Activated CD4-positive, alpha-beta T cell treated with anti-CD3 and anti-CD28 coated beads, Interleukin-10, Interleukin-2, amounts not matched to agents 100 ng/mL and 50 ng/mL, durations not matched to agents 16 hours and 8 hours (primary cell): Measurements from ENCODE around the gene ANOS1.
"Not testable (repeated sequence)": the region's sequence is repeated elsewhere in the genome, so short reads cannot be mapped to it uniquely, and the experiment has no call there.

ENCODE experiments used
- DNase-seq: peaks from one replicate; pipeline ENCODE4 v3.0.0-alpha.2; 2020

The ANOS1 gene, protein sequence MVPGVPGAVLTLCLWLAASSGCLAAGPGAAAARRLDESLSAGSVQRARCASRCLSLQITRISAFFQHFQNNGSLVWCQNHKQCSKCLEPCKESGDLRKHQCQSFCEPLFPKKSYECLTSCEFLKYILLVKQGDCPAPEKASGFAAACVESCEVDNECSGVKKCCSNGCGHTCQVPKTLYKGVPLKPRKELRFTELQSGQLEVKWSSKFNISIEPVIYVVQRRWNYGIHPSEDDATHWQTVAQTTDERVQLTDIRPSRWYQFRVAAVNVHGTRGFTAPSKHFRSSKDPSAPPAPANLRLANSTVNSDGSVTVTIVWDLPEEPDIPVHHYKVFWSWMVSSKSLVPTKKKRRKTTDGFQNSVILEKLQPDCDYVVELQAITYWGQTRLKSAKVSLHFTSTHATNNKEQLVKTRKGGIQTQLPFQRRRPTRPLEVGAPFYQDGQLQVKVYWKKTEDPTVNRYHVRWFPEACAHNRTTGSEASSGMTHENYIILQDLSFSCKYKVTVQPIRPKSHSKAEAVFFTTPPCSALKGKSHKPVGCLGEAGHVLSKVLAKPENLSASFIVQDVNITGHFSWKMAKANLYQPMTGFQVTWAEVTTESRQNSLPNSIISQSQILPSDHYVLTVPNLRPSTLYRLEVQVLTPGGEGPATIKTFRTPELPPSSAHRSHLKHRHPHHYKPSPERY

DNA sequence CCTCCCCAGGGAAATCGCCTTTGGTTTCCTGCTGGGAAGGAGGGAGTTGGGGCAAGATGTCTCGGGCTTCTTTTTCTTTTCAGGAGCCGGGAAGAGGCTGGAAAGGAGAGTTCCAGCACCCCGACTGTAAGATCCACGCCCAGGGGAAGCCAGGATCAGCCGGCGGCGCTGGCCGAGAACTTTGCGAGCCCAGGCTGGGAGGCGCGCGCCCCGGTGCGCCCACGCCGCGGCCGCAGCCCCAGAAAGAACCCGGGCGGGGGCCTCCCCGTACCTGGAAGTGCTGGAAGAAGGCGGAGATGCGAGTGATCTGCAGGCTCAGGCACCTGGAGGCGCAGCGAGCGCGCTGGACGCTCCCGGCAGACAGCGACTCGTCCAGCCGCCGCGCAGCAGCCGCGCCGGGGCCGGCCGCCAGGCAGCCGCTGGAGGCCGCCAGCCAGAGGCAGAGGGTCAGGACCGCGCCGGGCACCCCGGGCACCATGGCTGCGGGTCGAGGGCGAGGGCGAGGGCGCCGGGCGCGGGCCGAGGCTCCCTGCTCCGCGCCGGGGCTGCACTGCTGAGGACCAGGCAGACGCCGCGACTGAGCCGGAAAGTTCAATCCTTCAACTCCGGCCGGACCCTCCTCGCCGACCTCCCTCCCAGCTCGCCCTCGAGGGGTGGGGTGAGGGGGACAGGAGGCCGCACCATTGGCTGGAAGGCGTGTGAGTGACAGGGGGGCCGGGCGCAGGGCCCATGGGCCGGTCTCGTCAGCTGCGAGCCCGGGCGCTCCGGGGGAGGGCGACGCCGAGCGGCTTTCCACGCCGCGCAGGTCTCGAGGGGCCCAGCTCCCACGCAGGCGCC lies at the start of gene ANOS1:
ANOS1 (minus strand) TSS at position 579 of the 837 bp plus-strand sequence; CDS start at position 478, 101 bp downstream.
- no peak for DNase-seq

DNA sequence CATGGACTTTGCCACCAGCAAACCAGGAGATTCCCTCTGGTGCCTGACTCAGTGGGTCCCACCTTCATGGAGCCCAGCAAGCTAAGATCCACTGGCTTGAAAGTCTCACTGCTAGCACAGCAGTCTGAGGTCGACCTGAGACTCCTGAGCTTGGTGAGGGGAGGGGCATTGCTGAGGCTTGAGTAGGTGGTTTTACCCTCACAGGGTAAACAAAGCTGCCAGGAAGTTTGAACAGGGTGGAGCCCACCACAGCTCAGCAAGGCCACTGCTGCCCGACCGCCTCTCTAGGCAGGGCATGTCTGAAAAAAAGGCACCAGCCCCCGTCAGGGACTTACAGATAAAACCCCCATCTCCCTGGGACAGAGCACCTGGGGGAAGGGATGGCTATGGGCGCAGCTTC lies 41.2 kb upstream of the ANOS1 start:
- no peak for DNase-seq

DNA sequence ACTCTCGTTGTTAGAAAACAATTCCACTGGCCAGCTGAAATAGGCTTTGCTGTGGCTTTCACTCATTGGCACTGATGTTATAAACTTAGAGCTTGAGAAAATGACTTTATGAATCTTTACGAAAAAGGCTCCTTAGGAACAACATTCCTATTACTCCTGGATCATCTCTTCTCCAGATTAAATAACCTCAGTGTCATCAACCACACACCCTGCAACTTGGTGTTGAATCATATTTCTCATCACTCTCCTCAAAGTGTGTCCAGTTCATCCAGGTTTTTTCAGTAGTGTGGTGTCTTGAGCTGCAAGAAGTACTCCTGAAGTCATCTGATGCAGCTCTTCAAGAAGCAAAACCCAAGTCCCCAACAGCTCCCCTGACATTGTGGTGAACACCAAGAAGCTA lies 28.1 kb upstream of the ANOS1 start:
- no peak for DNase-seq

DNA sequence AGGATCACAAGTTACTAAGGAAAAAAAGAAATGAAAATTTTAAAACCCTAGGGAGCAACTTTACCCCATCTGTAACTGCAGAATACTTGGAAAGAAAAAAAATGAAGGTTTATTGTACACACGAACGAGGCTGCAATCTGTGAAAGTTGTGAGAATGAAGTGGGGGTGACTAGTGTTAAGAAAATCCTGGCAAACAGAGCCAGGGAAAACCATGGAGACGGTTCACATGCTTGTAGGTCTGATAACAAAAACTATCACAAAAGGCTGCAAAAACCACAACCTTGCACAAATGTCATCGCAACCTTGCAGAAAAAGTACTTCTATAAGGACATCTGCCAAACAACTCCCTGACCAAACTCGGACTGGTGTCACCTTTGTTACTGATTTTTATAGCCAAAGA lies 26.8 kb upstream of the ANOS1 start:
- not testable (repeated sequence) for DNase-seq

DNA sequence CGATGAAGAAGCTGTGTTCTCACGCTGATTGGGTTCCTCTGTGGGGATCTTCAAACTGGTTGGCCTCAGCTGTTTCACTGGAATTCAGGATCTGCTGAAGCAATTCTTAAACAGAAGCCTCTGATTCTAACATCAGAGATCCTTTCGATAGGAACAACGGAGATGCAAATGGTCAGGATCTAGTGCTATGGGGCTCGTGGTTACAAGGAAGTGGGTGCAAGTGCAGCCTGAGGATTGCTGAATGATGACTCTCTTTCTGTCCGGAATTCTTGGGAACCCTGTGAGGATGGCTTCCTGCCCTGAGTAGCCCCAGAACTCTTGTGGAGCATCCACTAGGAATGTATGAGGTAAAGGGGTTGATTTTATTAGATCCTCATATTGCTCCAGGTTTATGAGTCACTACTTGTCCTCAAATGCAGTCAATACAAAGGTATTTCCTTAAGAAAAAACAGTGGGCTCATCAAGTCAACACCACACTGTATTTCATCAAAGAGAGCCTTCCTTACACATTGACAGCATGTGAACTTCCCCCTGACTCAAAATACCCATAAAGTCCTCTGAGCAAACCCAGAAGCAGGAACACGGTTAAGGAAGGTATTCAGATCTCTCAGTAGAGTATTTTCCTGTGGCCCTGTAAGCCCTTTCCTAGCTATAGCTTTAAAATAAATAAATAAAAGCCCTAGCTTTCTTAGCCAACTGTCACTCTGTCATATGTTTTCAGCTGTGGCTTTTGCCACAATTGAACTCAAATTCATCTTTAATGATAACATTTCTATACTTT lies 25.9 kb upstream of the ANOS1 start:
- DNase-seq = not testable (repeated sequence)

DNA sequence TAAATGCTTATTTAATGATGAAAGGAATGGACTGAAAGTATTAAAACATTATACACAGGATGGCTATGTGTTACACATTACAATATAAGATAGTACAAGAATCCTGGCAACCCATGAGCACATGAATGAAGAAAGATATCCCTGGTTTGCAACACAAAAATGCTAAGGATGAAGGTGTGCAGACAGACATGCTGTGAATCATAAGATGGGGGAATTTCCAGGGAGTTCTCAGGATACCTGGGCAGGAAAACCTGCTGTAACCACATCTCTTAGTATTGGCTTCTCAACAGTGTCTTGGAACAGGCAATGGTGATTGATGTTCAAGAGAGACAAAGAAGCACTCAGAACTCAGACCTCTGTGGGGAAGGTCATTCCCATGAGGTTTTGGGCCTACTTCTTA lies 23.9 kb upstream of the ANOS1 start:
- no peak for DNase-seq

DNA sequence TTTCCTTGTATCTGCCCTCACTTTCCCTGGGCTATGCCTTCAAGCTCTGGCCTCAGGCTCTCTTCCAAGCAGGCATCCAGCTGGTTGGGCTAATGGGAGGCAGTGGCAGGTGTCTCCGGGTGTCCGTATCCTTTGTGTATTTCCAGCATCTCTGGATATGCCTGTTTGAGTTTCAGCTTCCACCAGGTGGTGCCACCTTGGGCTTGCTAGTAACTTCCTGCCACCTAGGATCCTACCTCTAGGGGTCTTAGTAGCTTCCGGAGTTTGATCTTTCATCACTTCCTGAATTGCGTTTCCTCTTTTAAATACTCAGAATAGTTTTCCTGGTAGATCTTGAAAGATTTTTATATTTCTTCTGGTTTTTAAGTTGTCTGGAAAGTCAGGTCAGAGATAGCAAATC lies 23.2 kb upstream of the ANOS1 start:
- DNase-seq = no peak

DNA sequence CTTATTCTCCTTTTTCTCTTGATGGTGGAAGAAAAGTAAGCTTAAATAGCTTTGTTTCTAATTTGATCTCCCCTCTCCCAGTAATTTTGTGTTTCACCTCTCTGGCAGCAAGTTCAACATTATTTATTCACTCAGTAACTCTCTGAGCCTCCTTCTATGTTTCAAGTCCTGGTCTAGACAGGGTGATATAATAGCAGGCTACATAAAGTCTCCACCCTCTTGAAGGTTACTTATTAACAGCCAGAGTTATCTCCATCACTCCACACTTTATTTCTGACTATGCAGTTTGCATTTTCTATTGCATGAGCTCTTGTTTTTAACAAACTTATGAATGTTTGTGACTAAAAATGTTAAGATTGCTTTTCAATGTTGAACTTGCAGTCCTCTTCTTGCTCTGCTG lies 17.8 kb upstream of the ANOS1 start:
- no peak for DNase-seq

DNA sequence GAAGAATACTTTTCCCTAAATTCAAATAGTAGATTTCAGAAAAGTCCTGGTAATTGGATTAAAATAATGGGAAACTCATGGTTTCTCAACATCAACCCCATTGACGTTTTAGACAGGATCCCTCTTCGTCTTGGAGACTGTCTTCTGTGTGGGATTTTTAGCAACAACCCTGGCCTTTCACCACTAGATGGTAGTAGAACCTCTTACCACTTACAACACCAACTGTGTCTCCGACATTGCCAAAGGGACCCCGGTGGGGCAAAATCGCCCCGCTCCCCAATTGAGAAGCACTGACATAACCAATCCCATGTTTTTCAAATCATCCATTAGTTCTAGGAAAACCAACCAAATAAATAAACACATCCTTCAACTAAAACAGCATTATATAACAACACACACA lies 16.9 kb upstream of the ANOS1 start:
- DNase-seq = peak; percentile 25

DNA sequence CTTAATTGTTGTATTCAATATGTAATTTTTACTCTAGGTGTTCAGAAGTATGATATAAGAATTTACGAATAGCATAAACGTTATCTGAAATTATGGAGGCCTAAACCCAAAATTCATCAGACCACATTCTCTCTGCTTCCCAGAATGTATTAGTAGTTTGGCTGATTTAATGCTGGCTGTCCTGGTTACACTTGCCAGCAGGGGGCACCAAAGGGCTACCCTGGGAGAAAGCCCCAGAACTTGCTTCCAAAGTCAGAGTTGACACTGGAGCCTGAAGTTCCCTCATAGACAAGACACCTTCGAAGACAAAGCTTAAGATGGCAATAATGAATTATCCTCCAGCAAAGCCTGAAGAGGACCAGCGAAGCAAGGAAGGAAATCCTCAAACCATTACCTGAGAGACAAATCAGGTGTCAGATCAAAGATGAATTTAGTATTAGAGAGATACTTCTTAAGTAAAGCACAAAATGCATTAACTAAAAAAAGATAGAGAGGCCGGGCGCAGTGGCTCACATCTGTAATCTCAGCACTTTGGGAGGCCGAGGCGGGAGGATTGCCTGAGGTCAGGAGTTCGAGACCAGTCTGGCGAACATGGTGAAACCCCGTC lies 11.3 kb upstream of the ANOS1 start:
- DNase-seq = peak; percentile 63

DNA sequence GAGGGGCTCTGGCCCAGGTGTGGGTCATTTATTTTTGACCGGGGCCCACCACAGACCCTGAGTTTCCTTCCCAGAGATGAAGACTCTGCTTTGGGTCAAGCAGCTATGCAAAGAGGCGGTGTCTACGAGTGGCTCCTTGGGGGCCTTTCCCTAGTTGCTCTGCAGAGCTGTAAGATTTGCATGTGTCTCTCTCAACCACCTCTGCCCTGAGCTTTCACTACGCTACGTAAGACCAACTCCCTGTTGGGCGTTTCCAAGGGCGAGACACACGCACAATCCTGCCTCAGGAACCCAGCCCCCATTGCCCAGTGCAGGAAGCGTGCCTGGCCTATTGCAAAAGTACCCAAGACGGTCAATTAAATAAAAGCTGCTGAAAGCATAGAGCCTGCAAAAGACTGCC lies 10.0 kb upstream of the ANOS1 start:
- DNase-seq = no peak

DNA sequence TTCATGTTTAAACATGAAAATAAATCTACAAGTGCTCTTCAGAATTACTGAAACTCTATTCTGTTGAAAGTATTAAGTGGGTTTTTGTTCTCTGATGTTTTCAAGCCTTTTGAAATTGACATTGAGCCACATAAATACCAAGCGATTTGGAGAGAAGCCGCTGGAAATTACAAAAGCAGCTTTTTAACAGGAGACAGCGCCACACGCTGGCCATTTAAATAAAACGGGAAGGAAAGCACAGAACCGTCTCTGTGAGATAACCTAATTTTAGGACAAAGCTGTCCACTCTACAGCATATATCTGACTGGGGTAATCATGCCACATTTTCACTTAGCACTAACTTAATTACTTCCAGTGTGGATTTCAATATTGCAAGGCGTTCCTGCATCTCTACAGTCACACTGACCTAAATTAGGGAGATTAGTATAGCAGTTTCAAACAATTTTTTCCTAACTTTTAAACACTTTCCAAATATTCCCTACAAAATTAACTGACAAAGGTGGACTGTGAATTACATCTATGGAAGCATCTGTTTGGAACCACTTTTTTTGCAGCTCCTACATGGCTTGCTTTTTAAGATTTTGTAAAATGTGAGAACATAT lies 6.8 kb upstream of the ANOS1 start:
- DNase-seq = peak; percentile 33

DNA sequence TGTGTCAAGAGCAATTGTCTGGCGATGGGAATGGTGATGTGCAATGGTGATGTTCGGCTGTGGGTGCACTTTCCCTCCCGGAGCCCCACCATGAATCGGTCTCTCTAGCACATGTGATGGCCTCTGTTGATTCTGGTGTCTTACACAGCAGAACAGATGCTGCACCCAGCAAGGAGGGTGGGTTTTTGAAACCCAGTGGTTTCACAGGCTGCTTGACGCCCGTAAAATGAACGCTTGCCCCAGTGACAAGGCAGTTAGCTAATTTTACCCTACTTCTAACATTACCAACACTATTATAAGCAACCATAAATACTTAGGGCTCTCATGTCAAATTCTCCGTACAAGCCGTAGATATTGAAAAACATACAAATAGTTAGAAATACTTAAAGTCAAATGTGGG lies 5.9 kb upstream of the ANOS1 start:
- DNase-seq = no peak

DNA sequence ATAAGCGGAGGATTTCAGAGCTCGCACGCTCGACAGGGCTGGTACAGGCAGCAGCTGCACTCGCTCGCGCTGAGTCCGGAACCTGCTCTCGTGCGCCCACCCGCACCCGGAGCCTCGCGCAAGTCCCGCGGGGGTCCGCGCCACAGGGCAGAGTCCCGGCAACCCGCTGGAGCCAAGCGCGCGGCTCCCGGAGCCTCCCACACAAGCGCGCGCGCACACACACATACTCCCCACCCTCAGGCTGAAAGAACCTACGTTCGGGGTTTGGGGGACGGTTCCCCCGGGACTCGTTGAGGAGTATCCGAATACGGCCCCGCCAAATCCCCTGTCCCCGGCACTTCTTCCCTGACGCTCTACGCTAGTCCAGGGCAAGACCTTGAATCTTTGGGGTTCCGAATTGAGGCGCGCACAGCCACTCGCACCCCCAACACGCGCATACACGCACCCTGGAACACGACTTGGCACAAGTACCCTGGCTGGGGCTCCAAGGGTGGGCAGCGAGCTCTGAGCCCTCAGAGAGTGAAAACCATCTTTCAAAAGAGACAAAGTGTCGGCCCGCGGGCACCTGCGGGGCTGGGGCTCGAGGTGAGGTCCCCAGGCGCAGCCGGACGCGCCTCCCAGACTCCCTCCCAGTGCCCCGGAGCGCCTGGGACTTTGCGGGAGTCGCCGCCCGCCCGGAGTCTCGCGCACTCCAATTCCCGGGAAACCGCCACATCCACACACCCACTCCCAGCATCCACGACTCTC lies 952 bp downstream of the ANOS1 start:
- DNase-seq = no peak

DNA sequence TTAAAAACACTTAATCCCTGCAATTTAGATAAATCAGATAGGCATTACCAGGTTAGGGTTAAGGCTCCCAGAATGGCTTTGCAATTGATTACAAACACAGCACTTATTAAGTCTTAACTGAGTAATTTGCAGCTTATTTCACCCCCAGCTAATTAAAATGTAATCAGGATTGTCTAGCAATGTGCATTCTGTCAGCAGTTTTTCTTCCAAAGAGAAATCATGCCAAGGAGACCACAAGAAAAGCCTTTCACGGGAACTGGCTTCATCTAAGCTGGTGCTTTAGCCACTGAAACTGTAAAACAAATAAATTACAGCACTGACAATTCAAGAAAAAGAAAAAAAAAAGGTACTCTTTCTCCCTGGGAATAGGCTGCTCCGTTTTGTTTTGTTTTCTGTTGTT lies 2.1 kb downstream of the ANOS1 start:
- no peak for DNase-seq

DNA sequence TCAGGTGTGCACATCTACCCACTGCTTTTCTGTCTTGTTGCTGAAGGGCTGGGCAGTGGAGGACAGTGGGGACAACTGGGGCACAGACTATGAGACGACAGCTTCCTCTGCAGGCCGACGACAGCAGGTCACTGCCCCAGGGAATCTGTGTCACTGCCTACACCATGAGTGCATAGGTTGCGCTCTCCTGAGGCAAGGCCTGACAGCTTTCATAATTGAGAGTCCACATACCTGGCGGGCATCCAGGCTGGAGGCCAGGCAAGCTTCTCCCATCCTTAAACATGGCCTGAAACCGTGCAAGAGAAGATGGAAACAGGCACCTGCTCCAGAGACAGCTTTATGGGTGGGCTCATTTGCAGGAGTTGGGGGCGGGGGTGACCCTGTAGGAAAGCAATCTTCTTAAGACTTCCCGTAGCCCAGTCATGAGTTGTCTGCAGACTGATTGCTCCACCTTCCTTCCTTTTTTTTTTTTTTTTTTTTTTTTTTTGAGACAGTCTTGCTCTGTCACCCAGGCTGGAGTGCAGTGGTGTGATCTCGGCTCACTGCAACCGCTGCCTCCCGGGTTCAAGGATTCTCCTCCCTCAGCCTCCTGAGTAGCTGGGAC lies 2.9 kb downstream of the ANOS1 start:
- no peak for DNase-seq

DNA sequence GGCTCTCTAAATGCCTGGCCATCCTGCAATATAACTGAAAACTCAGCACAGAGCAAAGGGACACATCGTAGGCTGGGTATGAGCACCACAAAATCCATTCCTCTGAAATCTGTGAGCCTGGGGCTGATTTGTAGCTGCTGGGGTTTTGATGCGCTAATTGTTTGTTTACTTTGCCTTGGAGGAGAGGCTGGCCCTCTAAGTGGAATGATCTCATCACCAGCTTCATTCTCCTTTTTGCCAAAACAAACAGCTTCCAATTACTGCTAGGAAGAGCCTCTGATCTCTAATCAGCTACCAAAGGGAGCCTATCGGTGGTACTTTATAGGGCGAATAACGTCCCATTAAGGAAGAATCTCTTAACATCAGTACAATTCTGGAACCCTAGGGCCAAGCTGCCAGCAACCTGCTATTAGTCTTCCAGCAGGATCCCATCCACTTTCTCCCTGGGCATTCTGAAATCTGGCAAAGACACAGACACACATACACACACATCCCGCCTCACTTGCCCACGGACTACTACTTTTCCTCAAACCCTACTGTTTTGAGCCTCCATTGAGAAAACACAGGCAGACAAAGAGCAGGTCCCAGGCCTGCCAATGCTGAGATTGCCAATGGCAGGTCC lies 5.8 kb downstream of the ANOS1 start:
- no peak for DNase-seq

DNA sequence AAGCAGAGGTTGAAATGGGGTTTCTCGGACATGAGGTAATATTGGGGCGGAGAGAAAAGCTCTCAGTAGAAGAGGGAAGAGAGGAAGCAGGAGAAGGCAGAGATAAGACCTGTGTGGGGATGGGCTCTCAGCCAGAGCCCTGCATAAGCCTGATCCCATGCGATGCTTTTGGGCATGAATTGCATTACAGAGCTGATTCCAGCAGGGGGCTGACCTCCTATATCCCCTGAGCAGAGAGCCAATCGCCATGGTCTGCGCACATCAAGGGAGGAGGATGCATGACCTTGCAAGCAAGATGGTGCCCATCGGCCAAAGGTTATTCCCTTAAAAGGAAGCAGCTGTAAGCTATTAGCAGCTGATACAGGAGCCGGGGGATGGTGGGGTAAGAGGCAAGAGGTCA lies 7.6 kb downstream of the ANOS1 start:
- DNase-seq = peak; percentile 3

DNA sequence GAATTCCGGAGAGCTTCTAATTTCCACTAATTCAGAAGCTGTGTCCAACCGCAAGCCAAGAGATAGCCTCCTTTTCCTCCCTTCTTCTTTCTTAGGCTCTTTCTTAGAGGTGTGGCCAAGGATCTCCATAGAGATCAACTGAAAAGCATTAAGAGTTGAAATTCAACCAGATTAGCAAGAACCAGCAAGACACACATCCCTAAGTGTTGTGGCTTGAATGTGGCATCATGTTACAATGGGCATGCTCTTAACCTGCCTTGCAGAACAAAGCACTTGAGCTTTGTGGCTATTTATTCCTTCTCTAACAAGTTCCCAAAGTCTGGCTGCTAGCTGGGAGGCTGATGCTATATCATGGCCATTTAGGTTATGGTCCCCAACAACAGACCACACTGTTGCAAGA lies 10.4 kb downstream of the ANOS1 start:
- no peak for DNase-seq

DNA sequence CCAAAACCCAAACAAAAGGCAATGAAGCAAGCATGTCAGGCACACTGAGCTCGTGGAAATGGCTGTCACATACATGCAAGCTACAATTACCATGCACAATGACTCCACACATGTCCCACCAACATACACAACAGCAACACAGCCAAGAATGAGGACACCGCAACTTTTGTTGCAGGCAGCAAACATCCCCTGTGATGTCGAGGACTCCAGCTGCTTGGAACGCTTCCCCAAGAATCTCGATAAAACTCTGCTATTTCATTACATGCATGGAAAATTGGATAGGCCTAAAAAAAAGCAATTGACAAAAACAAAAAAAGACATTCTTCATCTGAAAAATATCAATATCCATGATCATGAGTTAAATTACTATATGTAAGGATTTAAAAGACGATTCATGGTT lies 11.8 kb downstream of the ANOS1 start:
- no peak for DNase-seq
